HG03457 (cell line): ENCODE results near the gene PSORS1C2.
"Not testable (repeated sequence)": the region's sequence is repeated elsewhere in the genome, so short reads cannot be mapped to it uniquely, and the experiment has no call there.

Experiments used
- ATAC-seq: cut with Tn5 transposase; IDR thresholded peaks from one replicate; pipeline ENCODE4 v1.9.1; 2021; ENCODE audit warnings: moderate number of reproducible peaks; ENCODE audit not compliant: unreplicated experiment

The PSORS1C2 gene

DNA sequence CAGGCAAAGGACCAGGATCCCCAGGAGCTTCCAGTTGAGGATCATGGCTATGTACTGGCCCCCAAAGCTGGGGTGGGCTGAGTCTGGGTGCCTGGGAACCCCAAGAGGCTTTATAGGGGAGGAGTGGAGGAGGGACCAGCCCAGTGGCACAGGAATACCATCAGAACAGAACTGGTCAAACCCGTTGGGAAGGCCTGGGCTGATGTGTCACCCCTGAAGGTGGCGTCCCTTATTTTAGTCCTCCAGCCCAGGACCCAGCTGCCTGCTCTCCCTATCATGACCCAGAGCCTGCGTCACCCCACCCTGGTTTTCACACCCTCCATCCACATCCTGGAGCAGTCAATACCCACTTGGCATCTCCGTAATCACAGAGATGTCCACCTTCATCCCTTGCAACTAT lies at the start of gene PSORS1C2:
PSORS1C2 (minus strand) TSS at position 85 of the 400 bp plus-strand sequence; CDS start at position 45, 40 bp downstream.
- no peak for ATAC-seq

DNA sequence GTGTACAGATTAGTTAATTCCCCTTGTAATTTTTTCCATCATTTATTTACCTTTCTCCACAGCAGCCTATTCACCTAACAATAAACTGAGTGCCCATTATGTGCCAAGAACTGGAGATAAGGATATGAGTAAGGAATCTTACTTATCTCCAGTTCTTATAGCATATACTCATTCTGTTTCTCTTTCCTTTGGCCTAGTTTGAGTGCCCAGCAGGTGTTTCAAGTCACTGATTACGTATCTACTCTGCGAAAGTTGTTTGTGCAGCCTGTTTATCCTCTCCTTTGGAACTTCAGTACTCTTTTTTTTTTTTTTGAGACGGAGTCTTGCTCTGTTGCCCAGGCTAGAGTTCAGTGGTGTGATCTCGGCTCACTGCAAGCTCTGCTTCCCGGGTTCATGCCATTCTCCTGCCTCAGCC lies 48.9 kb upstream of the PSORS1C2 start:
- no peak for ATAC-seq

DNA sequence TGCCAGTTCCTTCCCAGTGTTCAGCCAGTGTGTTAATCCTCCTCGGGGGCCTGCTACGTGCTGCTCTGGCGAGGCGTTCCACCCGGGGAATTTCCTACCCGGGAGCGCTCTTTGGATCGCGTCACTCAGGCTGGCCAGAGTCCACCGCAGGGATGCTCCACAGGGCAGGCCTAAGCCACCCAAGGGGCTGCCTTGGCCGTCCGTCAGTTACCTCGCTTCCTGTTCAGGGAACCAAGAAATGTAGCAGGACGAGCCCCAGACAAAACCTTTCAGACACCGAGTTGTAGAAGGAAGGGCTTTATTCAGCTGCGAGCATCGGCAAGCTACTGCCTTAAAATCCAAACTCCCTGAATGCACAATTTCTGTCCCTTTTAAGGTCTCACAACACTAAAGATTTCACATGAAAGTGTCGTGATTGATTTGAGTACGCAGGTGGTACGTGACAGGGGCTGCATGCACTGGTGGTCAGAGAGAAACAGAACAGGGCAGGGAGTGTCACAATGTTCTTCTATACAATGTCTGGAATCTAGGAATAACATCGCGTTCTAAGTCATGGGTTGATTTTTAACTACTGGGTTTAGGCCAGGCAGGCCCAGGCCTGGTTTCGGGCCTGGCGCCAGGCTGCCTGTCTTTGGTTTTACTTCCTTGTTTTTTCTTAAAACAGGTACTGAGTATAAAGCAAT lies 47.3 kb upstream of the PSORS1C2 start:
- no peak for ATAC-seq

DNA sequence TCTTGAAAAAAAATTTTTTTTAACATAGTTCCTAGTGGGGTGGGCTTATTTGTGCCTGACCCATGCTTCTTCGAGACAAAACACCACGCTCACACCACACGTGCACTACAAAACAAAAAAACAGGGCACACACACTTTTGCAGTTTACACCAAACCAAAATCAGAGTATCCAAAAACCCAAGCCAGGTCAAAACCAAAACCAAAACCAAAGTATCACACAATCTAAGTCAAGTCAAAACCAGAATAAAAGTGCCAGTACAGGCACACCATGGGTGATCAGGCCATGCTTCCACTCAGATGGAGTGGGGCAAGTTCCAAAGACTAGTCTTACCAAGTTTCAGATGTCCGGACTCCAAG lies 46.8 kb upstream of the PSORS1C2 start:
- not testable (repeated sequence) for ATAC-seq

DNA sequence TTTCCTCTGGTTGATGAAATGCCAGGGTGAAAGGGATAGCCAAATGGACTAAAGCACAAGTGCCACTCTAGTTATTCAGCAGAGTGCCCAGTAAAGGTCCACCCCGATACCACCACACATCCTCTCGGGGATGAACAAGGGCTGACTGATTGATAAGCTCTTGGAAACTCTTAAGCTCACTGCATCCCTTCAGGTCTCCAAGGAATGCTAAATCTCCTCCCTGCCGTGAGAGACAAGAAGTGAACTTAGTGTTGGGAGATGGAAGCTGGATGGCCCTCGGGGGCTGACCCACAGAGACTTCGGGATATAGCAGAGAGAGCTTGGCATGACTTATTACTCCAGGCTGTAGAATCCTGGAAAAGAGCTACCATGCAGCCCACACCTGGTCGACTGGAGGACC lies 45.0 kb upstream of the PSORS1C2 start:
- not testable (repeated sequence) for ATAC-seq

DNA sequence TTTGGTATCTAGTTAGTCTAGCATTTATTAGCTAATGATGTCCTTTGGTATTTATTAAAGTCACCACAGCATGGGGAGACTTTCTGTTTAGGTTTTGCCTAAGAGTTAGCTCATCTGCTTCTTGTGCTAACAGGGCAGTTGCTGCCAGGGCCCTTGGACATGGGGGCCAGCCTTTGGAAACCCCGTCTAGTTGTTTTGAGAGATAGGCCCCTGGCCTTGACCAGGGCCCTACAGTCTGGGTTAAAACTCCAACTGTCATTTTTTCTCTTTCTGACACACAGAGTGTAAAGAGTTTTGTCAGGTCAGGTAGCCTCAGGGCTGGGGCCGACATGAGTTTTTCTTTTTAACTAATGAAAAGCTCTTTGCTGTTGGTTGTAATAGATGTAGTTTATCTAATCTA lies 44.4 kb upstream of the PSORS1C2 start:
- not testable (repeated sequence) for ATAC-seq

DNA sequence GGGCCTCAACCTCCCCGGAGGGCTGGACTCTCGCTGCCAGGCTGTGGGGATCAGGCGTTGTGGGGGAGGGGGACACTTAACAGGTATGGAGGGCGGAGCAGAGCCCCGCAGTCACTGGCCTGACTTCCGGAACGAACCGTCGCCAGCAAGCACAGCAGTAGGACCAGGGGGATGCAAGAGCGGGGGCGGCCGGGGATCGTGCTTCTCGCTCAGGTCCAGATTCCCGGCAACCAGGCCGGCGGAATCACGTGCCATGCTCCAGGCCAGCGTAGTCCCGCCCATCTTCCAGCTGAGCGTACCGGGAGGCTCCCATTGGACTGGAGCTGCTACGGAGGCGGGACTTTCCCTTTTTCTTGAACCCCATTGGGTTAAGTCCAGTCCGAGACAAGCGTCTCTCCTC lies 41.6 kb upstream of the PSORS1C2 start:
- no peak for ATAC-seq

DNA sequence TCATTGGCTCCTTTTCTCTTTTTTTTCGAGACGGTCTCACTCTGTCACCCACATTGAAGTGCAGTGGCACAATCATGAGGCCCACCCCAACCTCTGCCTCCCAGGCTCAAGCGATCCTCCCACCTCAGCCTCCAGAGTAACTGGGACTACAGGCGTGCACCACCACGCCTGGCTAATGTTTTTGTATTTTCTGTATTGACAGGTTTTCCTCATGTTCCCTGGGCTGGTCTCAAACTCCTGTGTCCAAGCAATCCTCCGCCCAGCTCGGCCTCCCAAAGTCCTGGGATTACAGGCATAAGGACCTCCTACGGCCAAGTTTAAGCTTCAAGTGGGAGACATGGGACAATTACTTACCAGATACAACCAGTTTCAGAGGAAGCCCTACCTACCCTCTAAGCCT lies 41.0 kb upstream of the PSORS1C2 start:
- ATAC-seq, result no peak

DNA sequence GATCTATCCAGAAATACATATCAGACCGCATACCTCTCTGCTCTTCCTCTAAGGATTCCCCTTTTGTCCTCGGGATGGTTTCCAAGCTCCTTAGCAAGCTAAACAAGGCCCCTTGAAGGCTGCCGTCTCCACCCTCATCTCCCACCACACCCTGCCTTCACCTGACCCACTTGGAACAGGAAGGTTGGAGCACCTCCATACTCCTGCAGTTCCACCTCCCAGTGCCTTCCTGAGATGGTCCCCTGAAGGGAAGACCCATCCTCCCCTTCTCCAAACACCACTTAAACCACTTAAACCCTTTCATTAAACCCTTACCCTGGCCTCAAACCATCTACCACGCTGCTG lies 40.1 kb upstream of the PSORS1C2 start:
- ATAC-seq, result no peak

DNA sequence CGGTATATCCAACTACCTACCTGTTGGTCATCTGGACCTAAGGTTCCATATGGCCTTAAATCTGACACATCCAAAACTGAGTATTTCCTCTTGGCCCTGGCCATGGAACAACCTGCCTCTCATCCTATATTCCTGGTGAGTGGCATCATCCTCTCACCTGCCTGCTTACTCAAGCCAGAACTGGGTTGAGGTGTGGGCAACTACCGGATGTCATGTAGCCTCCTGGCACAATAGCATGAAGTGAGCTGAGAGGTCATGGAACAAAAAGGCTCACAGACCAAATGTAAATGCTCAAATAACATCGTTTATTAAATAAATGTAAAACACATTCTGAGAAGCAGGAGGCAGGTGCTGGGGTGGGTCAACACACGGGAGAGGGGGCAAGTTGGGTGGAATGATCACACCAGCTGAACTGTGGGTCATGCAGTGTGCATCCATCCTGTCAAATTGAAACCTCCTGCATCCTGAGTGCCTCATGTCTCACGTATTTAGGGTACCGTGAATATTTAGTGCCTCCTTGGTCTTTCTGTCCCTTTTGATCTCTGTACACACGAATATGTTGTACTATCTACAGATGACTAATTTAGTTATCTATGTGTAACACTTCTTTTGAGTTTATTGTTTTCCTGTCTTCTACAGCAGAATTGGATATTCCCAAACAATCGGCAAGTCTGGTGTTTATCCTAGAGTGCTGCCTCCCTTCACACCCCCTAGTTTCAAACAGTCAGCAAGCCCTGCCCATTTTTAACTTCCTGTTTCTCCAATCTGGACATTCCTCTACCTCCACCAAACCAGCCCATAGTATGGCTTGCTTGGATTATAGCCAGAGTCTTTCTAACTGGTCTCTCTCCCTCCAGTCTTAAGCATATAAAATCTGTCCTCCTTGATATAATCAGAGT lies 39.5 kb upstream of the PSORS1C2 start:
- no peak for ATAC-seq

DNA sequence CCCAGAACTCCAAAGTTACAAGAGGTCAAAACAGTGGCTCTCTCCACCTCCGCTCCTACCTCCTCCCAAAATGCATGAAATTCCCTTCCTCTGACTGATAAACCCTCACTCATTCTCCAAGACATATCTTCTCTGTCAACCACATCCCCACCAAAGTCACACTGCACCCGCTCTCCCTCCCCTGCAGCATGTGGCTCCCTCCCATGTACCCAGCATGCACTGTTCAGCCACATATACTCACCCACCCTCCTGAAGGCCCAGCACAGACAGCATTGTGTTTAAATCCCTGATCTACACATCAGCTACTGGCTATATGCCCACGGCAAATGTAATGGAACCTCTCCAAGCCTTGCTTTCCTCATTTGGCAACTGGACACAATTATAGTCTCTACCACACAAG lies 37.1 kb upstream of the PSORS1C2 start:
- no peak for ATAC-seq

DNA sequence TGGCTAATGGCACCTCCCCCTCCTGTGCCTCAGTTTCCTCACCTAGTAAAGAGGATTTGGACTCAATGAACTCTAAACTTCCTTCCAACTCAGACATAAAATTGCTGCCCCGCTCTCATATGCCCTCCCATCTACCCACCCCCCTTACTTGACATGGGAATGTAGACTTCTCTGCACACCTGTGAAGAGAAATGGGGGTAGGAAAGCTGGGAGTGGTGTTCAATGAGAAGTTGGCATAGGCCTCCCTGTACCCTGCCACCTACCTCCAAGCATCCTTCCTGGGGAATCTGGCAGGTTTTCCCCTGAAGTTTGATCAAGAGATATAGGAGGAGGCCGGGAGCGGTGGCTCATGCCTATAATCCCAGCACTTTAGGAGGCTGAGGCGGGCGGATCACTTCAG lies 35.5 kb upstream of the PSORS1C2 start:
- no peak for ATAC-seq

DNA sequence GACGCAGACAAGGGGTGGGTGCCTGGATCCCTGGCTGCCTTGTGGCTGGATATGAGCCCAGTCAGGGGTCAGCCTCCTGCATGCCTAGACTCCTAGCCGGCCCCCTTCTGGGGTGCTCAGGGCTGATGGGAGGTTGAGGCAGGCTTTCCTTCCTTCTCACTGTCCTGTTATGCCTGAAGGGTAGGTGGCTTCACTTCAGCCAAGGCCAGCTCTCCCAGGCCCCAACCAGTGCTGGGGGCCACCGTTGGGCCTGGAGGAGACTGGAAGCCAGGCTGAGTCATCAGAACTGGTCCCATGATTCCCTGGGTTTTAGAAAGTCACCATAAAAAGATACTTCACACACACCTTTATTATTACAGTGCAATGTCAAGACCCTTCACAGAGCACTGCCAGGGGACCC lies 34.5 kb upstream of the PSORS1C2 start:
- ATAC-seq, result no peak

DNA sequence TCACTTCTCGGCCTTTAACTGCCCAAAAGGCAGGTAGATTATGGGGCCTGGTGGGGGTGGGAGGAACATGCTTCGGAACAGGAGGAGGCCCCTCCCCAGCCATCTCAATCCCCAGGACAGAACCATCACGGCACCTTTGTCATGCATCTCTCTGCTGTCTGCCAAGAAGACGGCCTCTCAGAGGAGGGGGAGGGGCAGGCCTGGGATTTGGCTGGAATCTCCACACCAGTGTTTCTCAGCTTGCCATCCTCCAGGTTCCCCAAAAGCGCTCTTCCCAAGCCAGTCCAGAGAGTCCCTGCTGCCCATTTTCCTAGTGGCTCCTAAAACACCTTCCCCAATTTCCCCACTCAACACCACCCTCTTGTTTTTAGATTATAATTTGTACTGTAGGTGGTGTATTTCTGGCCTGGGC lies 34.1 kb upstream of the PSORS1C2 start:
- ATAC-seq, result no peak

DNA sequence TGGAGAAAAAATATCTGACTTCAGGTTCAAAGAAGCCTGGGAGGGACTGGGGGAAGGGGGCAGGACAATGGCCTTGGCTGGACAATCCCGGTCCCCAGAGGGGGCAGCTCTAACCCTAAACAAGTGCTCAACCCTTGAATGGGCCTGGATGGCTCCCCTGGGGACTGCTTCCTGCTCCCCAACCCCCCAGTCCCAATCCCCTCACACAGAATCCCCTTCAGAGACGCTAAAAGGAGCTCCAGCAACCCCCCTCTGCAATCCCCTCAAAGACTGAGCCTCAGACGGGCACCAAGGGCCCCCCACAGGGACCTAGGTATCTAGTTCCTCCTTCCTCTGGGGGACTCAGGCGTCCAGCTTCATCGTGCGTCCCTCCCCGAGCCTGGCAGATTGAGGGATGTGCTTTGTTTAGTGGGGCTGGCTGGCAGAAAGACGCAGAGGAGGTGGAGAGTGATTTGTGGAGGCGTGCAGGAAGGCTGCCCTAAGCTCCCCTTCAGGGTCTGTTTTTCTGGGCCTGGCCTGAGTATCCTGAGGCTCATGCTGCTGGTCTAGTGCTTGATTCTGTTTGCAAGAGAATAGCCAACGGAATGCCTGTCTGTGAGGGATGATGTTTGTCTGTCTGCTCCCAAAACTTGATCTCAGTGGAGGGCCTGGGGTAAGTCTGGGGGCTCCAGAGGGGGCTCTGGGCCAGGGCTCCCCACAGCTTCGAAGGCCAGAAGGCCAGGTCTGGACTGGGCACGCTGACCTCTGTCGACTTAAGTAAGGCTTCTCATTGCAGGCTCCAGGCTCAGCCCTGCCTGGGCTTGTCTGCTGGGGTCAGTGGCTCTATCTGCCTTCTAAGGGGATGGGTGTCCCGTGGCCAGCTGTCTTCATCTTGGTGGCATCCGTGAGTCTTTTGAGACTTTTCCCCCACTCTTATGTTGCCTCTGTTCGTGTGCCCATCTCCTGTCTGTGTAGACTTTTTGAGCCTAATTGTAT lies 33.4 kb upstream of the PSORS1C2 start:
- ATAC-seq, result no peak

DNA sequence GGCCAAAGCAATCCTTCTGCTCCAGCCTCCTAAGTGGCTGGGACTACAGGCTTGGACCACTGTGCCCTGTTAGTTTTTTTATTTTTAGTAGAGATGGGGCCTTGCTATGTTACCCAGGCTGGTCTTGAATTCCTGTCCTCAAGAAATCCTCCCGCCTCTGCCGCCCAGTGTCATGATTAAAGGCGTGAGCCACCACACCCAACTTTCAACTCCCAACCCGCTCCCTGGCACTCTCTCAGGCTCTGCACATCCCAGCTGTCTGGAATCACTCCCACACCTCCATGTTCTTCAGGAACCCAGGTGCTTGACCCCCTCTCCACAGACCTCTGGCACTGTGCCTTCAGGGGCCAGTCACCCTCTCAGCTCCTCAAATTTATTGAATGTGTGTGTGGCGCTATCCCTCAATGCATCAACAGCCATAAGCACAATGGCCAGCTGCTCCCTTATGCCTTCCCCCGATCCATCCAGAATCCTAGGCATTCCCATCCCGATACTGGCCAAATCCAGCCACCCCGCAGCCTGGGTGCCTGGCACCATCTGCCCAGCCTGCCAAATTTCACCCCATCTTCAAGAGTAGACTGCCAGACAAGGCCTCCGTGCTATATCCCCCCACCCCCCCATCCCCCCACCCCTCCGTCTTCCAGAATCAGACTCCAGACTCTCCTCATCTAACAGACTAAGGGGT lies 32.3 kb upstream of the PSORS1C2 start:
- no peak for ATAC-seq

DNA sequence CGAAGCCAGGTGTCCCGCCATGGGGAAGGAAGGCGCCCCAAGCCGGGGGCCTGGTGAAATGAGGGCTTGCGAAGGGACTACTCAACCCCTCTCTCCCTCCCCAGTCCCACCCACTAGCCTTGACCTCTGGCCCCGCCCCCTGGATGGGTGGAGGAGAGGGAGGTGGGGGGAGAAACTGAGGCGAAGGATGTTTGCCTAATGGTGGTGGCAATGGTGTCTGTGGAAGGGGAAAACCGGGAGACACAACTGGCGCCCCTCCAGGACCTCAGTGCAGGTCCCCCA lies 31.7 kb upstream of the PSORS1C2 start, which contains the start of gene POU5F1:
POU5F1 (minus strand) TSS at position 83 of the 282 bp plus-strand sequence; CDS start at position 21, 62 bp downstream.
- no peak for ATAC-seq

DNA sequence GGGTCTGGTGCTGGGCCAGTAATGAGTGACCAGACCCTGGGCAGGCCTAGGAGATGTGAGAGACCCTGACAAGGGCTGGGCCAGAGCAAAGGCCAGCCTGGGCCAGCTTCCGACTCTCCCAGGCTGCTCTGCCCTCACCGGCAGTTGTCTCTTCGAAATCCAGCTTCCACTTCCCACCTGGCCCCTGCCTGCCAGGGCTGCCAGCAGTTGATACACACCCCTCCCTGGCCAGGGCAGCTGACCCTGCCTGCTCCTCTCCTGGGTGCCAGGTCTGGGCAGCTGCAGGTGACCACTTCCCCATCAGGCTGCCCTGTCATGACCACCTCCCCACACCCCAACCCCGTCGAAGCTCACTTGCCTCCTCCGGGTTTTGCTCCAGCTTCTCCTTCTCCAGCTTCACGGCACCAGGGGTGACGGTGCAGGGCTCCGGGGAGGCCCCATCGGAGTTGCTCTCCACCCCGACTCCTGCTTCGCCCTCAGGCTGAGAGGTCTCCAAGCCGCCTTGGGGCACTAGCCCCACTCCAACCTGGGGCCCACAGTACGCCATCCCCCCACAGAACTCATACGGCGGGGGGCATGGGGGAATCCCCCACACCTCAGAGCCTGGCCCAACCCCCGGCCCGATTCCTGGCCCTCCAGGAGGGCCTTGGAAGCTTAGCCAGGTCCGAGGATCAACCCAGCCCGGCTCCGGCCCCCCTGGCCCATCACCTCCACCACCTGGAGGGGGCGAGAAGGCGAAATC lies 31.2 kb upstream of the PSORS1C2 start:
- not testable (repeated sequence) for ATAC-seq

DNA sequence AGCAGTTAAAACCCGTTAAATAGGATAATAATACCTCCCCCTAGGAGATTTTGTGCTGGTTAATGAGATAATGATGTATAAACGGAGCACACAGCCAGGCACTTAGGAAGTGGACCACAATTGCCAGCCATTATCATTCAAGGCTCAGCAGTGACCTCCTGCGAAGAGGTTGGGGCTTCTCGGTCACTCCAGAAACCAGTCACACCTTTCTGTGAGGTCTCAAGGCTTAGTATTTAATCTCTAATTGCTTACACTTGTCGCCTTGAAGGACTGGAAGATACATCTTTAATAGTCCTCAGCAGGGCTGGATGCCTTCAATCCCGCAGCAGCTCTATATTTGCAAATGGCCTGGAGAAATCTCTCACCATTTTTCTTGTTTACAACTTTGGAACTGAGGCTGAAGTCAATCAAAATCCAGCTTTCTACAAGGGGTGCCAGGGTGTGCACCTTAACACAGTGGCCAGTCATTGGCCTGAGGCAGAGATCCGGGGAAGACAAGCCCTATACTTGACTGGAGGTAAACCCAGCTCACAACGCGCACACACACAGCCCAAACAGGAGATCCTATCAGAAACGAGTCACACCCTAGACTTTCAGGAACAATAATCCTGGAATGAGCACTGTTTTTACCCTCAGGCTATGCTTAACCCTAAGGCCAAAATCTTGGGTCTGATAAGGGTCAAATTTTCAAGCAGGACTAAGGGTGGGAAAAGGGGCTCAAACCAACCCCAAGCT lies 30.4 kb upstream of the PSORS1C2 start:
- no peak for ATAC-seq
